Loucy (cell line): ENCODE results near the gene GKN2.

Source experiments
- CTCF ChIP-seq: fragments of 200-600 bp; sonication (generic); conservative IDR thresholded peaks from 2 replicates; pipeline ENCODE4 v1.5.1; 2014; ENCODE audit warnings: mild to moderate bottlenecking, antibody characterized with exemption, low read length
- EZH2phosphoT487 ChIP-seq: fragments of 200-600 bp; IDR thresholded peaks from 2 replicates; pipeline ENCODE4 v1.6.1; 2018; ENCODE audit warnings: antibody characterized with exemption, mild to moderate bottlenecking, moderate library complexity, borderline replicate concordance

GRCh38 chr2:68970566-68971265 is 18.0 kb upstream of the GKN2 start:
- TF ChIP-seq CTCF: no peak
- no peak for TF ChIP-seq EZH2phosphoT487
